HG03159 (cell line): Measurements from ENCODE around the gene TFAP2A.

Source experiments
- ATAC-seq: cut with Tn5 transposase; IDR thresholded peaks from one replicate; pipeline ENCODE4 v1.9.1; 2021; ENCODE audit warnings: mild to moderate bottlenecking, moderate library complexity; ENCODE audit not compliant: unreplicated experiment

The TFAP2A gene

DNA sequence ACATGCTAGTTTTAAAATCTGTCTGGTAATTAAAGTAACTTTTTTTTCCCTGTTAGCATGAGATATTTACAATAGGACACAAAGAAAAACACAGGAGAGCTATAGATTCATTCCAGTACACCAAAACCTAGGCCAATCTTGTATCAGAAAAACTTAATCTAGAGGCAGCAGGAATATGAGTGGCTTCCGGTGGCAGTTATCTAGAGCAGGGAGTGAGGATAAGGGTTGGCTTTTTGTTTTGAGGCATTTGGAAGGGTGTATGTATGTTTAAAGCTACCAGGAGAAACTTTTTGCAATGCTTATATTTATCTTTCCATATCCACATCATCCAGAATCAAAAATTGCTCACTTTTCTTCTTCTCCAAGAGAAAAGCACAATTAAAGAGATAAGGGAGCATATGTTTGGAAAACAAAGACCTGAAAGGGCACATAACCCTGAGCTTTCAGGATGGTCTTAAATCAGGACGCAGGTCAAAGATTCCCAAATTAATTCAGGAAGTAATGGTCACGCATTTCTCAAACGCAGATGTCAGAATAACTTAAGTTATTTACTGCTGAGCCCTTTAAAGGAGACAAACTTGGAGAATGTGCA lies 13.1 kb downstream of the TFAP2A start:
- no peak for ATAC-seq

DNA sequence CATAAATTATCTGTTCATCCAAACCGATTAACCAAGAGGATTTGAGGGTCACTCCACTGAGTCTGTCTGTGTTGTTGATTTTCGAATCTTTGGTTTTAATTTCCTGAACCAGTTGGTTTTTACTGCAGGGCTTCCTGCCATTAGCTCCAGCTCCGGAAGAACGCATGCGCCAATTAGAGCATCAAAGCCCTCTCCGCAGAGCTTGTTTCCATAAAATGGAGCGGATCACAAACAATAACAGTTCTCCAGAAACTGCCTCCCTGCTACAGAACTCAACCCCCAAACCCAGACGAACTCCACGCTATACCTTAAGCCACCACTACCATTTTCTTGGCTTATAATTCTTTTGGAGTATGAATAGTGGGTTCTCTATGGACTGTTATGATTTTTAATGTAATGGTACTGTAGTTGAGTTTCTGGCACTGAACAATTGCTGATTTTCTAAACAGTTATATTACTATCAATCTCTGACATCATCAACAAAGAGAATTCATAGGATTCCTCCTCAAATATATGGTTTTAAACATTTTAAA lies 13.8 kb downstream of the TFAP2A start:
- ATAC-seq = no peak

DNA sequence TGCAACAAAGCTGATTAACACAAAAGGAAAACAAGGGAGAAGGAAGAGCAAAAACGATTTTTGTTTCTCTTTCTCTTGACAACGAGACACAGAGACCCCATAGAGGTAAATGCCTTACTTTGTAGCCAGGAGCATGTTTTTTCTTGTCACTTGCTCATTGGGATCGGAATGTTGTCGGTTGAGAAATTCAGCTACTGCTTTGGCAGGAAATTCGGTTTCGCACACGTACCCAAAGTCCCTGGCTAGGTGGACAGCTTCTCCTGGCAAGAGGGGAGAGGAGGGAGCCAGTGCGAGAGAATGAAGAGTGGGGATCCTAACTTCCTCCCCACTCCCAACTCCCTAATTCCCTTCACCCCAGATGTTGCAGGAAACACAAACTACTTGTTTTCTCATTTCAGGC lies 14.5 kb downstream of the TFAP2A start:
- no peak for ATAC-seq

DNA sequence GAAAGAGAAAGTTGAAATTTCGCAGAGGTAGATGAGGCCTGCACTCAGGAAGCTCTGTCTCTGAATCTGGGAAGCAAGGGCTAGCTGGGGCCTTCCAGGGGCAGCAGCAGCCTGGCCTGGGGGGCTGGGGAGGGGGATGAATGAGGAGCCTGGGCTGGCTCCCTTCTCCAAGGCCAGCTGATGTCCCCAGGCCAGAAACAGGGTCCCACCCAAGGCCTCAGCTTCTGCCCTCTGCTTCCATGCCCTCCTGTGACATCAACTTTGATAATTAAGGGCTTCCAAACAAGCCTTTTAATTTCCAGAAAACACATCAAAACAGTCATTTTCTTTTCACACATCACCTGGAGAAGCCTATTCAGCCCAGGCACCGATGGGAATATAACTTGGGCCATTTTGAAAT lies 15.4 kb downstream of the TFAP2A start:
- ATAC-seq = no peak

DNA sequence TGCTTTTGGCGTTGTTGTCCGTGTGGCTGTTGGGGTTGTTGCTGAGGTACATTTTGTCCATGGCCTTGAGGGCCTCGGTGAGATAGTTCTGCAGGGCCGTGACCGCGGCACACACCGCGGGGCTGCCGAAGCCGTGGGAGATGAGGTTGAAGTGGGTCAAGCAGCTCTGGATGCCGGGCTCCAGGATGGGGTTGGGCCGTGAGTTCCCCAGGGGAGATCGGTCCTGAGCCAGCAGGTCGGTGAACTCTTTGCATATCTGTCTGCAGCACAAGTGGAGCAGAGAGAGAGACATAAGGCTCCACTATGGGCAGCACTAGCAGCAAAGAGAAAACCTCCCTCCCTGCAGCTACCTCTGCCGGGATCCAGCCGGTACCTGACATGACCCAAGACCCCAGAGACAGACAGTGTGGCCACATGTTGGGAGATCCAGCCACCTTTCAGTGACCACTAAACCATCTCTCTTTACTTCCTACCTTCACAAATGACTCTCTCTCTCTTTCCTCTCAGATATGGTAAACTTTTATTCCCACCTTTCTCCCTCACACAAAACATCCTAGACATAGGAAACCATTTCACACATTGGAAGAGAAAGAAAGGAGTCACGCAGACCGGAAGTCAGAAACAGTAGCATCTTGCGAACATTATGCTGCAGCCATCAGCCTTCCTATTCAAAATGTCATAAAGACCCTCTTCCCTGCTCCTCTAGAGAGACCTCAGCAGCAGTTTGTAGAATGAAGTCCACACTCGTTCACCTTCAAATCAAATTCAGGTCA lies 16.2 kb downstream of the TFAP2A start:
- ATAC-seq = no peak

DNA sequence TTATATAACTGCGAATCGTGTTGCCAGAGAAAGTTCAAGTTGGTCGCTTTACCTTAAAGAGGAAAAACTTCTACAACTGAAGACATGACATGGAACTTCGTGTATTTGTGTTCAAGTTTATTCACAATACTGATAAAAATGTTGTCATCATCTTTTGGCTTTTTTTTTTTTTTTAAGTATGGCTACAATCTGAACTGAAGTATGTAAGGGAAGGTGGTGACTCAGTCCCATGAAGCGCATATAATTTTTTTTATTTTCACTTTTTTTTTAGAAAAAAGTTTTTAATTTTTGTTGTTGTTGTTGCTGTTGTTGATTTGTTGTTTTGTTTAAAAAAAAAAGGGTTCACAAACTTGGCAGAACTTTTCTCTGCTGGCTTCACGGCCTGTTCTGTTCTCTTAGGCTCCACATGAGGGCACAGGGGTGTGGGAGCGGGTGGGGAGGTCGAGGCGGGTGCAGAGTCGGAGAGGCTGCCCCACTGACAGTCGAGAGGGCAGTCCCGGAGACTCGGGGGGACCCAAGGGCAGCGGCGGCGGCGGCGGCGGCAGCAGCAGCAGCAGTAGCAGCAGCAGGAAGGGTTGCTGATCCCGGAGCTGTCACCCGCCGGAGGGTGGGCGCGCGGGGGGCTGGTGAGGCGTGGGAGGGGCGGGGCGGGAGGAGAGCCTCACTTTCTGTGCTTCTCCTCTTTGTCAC lies 17.0 kb downstream of the TFAP2A start:
- ATAC-seq = no peak

DNA sequence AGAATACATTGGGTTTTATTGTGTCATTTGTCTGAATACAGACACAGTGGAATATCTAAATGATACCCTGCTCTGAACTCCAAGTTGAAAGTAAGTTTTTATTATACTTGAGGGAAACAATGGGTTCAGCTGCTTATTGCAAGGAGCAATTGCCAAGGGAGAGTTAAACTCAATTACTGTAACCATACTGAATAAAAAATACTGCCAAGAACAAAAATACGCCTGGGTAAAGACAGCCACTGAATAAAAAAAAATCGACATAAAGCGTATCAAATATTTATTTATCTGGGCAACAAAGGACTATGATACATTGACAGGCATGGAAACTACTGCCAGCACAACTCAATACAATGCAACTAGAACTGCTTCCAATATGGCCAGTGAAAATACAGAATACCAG lies 18.1 kb downstream of the TFAP2A start:
- no peak for ATAC-seq

DNA sequence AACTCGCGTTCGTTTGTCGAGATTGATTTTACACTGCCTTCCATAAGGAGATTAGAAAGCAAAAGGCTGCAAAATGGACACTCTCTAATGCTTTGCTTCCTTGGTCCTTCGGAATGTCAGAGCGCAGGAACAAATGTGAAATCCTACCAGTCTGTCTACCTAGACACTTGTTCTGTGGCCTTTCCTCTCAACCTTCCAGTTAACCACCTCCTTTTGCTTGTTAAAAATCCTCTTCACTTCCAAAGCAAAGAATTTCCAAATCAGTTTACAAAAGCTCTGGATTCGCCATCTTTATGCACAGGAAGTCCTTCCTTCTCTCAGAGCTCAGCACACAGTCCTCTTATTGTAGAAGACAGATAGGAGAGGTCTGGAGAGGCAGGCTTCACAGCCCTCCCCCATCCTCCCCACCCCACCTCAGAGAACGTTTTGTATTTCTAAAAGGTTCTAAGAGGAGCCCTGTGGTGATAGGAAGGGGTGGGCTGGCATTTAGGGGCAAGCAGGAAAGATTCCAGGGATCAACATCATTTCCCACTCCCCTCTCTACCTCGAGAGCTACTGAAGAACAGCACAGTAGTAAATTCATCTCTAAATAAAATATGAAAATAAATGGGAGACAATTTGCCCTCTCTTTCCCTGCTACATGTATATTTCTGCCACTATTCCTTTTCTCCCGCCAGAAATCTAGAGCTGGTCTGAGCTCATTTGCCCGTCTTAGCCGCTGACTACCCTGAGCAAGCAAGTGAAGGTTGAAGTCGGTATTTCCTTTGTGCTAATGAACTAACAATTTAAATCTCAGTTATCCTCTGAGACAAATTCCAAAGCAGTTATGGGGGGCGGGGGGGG lies 18.9 kb downstream of the TFAP2A start:
- ATAC-seq = no peak

DNA sequence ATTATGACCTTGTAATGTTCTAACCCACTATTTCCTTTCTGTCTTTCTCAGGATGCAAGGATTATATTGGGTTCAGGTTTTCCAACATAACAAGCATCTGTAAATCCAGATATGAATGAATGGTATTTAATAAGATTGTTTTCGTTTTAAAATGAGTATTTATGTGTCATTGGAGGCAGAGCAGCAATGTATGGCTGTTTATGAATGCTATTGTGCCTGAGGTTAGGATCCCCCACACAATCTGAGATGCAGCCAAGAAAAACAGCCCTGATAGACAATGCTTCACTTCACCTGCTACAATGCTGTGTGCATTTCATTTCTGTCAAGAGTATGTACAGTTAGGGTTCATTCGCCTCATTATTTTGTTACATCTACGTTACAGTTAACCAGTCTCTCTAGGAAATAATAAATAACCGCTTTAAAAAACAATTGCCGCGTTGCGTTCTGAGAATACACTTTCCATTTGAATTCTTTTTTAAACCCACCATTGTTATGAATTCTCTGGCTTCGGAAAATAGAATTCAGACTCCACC lies 19.6 kb downstream of the TFAP2A start:
- ATAC-seq = no peak

DNA sequence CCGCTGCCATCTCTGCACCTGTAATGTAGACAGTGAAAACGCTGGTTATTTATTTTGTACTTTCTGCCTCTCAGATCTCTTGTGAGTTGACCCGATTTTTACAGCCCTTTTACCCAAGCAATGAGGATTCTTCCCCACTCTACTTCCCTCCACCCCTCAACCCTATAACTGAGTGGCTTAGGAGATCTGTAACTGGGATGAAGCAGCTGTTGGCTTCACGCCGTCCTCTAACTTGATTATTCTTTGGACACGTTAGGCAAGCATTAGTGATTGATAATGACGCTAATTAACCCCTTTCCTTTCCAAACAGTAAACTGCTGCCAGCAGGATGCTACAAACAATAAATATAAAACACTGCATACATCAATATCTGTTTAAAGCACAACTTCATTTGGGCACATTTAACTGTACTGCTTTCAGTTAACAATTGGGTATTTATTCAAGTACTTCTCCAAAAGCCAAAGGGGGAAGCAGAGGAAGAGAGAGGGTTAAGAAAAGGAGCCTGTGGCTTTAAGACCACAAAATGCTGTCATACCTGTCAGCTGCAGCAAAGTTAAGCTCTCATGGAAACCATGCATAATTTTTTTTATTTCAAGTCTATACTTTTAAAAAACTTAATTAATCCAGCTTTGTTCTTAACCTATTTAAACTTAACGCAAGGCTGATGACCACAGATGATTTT lies 21.2 kb downstream of the TFAP2A start:
- no peak for ATAC-seq

DNA sequence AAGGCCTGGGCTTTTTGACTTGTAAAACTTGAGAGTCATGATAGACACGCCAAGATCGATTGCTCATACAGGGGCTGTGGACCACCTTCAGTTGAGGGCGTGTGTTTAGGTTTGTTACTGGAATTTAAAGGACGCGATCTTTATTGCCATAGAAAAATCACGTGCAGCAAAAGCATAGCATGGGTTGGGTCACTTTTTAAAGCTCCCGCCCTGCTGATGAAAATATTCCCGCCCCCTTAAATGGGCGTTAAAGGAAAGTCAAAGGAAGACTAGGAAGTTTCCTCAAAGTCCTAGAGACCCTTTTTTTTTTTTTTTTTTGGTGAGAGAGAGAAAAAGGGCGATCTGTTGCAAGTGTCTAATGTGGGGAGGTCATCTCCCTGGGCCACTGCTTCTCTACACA lies 23.1 kb downstream of the TFAP2A start:
- ATAC-seq = no peak

DNA sequence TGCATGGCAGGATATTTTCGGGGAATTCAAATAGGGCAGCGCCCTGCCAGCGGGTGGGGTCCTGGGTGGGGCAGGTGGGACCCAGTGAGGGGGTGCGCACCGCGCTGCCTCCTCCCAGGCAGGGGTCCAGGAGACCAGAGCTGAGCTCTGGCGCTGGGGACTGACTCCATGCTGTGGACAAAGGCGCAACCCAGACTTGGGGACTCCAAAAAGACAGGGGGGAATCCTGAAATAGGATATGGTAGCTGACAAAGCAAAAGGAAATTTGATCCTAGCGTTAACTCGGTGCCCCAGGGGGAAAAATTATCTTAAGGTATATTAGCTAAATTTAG lies 23.6 kb downstream of the TFAP2A start:
- no peak for ATAC-seq

DNA sequence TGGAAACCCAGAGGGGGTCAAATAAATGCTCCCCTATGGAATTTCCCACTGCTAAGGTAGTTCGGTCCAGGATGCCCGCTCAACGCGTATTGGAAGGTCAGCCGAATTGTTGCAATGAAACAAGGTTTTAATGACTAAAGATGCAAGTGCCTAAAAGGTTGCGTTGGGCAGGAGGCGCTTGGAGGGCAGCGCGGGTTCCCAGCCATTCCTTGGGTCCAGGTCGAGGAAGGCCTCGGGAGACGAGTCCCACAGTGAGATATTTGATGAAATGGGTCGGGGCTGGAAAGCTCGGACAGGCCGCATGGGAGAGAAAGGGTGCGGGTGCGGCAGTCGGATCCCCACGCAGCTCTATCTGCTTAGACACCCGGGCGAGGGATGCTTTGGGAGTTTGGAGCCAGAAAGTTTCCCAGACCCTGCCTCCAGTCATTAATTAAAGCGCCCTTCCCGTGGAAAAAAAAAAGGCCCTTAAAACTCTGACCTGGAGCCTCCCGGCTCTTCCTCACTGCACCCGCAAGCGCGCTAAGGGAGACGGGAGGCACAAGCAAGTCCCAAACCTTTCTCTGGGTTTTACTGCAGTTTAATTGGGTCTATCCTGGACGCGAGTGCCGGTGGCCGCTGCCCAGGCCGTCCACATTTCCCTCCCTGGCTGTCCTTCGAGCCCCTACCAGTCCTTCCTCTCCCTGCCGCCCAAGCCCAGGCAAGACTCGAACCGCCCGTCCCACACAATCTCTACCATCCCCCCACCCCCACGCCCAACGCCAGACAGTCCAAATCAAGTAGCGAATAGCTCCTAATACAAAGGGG lies 24.2 kb downstream of the TFAP2A start:
- ATAC-seq = no peak

DNA sequence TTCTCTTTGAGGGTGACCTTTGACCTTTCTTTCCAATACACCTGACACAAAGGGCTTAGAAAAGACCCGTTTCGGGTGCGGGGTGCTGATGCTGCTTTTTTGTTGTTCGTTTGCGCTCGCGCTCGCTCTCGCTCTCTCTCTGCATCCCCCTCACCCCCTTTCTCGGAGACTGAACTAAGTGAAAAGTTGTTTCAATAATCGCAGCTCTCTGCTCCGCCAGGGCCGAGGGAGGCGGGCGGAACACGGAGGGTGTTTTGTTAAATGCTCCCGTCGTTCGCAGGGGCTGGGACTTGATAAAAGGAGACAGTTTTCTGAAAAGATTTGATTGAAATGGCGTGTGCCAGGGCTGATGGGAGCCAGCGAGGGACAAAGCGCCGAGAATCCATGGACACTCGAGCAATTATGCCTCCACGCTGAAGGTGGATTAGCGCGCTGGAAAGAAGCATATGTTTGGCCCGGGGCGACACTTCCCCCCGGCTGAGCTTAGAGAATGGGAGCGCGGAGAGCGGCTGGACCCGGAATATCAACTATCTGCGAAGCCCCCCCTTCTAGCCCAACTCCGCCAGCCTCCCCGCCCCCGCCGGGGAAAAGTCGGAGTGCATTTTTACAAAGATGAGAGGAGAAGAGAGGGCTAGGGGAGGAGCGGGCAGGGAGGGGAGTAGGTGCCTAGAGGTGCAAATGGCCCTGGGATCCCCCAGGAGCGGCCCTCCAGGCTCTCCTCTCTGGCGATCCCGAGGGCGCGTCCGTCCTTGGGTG lies 25.0 kb downstream of the TFAP2A start:
- ATAC-seq = no peak

DNA sequence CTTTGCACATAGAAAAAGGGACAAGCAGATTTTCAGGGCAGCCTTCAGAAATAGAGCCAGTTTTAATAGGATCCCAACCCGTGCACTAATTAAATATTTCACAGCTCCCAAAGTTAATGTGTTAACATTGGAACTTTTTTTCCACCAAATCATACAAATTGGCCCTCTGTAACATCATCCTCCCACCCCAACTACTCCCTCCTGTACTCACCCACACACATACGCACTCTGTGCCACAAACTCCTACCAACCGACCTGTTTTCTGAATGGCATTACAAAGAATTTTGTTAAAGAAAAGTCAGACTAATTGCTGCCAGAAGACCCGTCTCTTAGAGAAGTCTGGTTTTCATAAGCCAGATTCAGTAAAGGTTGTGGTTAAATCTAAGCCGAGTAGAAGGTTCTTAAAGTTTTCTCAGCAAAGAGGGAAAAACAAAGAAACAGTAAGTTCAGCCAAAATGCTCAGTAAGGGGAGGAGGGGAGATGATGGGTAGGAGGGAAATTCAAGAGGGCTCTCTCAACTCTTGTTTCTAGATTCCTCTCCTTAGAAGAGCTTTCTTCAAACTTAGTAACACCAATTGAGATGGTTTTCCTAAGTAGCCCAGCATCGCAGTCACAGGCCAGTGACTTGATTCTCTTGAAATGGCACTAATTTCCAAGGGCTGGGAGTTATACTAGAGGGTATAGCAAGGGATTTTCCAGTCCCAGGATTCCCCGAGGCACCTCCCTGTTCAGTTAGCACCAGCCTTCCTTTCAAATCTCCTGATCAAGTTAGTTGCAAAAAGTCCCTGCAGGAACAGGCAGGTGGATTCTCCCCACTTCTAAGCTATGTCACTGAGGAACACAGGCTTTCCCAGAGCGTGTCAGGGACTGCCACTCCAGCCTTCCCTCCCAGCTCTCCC lies 27.9 kb downstream of the TFAP2A start:
- ATAC-seq = no peak

DNA sequence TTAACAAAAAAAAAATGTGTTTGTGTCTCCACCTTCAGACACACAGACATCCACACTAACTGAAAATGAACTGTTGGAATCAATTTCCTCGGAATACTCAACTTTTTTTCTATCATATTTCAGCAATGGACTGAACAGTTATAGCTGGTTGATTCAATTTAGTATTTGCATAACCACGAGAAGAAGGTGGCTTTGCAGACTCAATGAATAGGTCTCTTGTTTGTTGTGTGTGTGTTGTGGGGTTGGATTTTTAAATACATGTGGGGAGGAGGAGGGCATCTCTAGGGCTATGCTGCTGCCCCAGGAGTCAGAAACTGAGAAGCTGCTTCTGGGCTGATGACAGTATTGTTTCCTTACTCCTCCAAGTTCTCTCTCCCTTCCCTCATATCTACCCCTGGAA lies 28.7 kb downstream of the TFAP2A start:
- ATAC-seq = no peak

DNA sequence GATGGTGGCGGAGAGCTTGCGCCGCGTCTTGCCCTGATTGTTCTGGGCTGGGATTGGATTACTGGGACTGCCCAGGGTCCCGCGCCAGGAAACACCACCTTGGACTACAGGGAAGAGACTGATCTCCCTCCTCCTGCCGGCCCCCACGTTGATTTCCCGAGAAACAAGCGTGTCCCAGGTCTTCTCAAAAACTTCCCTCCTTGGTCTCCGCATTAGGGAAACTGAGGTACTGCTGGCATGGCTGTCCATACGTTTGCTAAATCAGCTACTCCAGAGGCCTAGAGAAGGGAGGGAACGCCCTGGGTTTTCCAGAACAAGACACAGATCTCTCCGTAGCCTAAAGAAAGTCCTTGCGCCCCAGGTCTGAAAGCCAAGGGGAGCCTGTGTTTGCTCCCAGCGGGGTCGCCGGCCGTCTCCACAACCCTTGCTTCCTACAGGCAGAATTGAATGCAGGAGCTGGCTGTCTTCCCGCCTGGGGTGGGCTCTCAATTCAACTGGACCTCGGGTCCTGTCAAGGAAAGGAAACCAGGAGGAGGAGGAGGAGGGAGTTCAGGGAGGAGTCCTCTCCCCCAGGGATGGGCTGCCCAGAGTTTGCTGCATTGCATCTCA lies 29.2 kb downstream of the TFAP2A start:
- no peak for ATAC-seq
